Left cardiac atrium (tissue), 4 donors: ENCODE data around the gene POLR1H. TPM values are rescaled to one million over a fixed set of nuclear protein-coding genes. Genes with fewer than 3 reads are reported as not detected.

Experiments
- ATAC-seq, 2 donors: fragments of 200-7000 bp; cut with Tn5 transposase; one replicate each; pipeline ENCODE4 v1.9.1; 2020; ENCODE audit warnings: mild to moderate bottlenecking in 2 of 2, moderate library complexity in 2 of 2
- DNase-seq: peaks from one replicate; pipeline ENCODE4 v3.0.0-alpha.2; 2020
- intact Hi-C, 2 donors: fragments of 100-400 bp; cut with DNase I; formaldehyde crosslinking; loops; one replicate each; pipeline versions ENCODE4 v1.14.1 to v1.15.1; 2022 to 2023
- total RNA-seq, 2 donors: library from RNA; stranded (reverse); fragmentation: NEBNext Ultra II Directional; extraction: Animal tissue kit (Norgen Biotek cat#: 25700); gene quantifications; one replicate each; pipeline ENCODE4 v1.2.1, GENCODE V29; 2021
- donor health status: DM: no; HTN: yes; CAD: no.
- donor health status: DM: no; HTN: yes; CAD: no; lungs with severe emphysema.
- donor health status: DM: yes; HTN: yes; CAD: no.
- donor health status: Dilated cardiomyopathy.

Gene POLR1H
- total RNA-seq, 2 donors from 2014 or later = 14.7 to 16.6 TPM

- ATAC-seq (no peak), DNase-seq (no peak)
- intact Hi-C loops = no loop called here
Observed at GRCh38 chr6:30087876-30088275, 26.8 kb downstream of the POLR1H start.

- intact Hi-C loops = no loop called here
- DNase-seq = no peak
- peak; percentile 65 to 87 for ATAC-seq
Observed at GRCh38 chr6:30091577-30092381, 30.7 kb downstream of the POLR1H start.

- intact Hi-C loops = no loop called here
- ATAC-seq (no peak), DNase-seq (no peak)
Observed at GRCh38 chr6:30092852-30093543, 31.9 kb downstream of the POLR1H start.

GRCh38 chr6:30093951-30094661 lies 33.0 kb downstream of the POLR1H start:
- ATAC-seq = no peak
- intact Hi-C loops = no loop called here
- DNase-seq = no peak

- intact Hi-C loops = no loop called here
- ATAC-seq (no peak), DNase-seq (no peak)
Observed at GRCh38 chr6:30096829-30097228, 35.8 kb downstream of the POLR1H start.

- ATAC-seq = no peak
- no peak for DNase-seq
- intact Hi-C loops = no loop called here
Observed at GRCh38 chr6:30097902-30098768, 37.1 kb downstream of the POLR1H start.

GRCh38 chr6:30100154-30100553 lies 39.1 kb downstream of the POLR1H start:
- intact Hi-C loops = no loop called here
- DNase-seq (no peak), ATAC-seq (no peak)

- intact Hi-C loops = no loop called here
- DNase-seq (peak; percentile 47), ATAC-seq (peak; percentile 11 to 61)
Observed at GRCh38 chr6:30100585-30101443, 39.7 kb downstream of the POLR1H start.

GRCh38 chr6:30101444-30102413 lies 40.7 kb downstream of the POLR1H start:
- DNase-seq = peak; percentile 95
- intact Hi-C loops = no loop called here
- peak; percentile 95 to 97 for ATAC-seq

- ATAC-seq (peak; percentile 4 to 9), DNase-seq (no peak)
- intact Hi-C loops = no loop called here
Observed at GRCh38 chr6:30102414-30102969, 41.4 kb downstream of the POLR1H start.

- DNase-seq = peak; percentile 85
- peak; percentile 81 to 83 for ATAC-seq
- intact Hi-C loops = loop anchor here in 1 of 2 donors (1.0 kb wide), 1 partner anchor 28 kb away; no protein-coding TSS in a partner anchor
Observed at GRCh38 chr6:30102970-30103871, 42.2 kb downstream of the POLR1H start.

GRCh38 chr6:30103872-30104179 lies 42.8 kb downstream of the POLR1H start:
- intact Hi-C loops = loop anchor here in 1 of 2 donors (1.0 kb wide), 1 partner anchor 27 kb away; no protein-coding TSS in a partner anchor
- DNase-seq (no peak), ATAC-seq (no peak)

GRCh38 chr6:30104661-30105060 lies 43.6 kb downstream of the POLR1H start:
- intact Hi-C loops = no loop called here
- ATAC-seq (no peak), DNase-seq (no peak)

- intact Hi-C loops = loop anchor here in 1 of 2 donors (10.0 kb wide), 1 partner anchor 63 kb away; no protein-coding TSS in a partner anchor
- ATAC-seq (no peak), DNase-seq (no peak)
Observed at GRCh38 chr6:30111266-30111856, 50.3 kb downstream of the POLR1H start.

- DNase-seq (no peak), ATAC-seq (no peak)
- intact Hi-C loops = loop anchor here in 1 of 2 donors (10.0 kb wide), 1 partner anchor 62 kb away; no protein-coding TSS in a partner anchor
Observed at GRCh38 chr6:30112402-30112994, 51.4 kb downstream of the POLR1H start.
